Measurements from ENCODE around the gene LDB1.

DNA sequence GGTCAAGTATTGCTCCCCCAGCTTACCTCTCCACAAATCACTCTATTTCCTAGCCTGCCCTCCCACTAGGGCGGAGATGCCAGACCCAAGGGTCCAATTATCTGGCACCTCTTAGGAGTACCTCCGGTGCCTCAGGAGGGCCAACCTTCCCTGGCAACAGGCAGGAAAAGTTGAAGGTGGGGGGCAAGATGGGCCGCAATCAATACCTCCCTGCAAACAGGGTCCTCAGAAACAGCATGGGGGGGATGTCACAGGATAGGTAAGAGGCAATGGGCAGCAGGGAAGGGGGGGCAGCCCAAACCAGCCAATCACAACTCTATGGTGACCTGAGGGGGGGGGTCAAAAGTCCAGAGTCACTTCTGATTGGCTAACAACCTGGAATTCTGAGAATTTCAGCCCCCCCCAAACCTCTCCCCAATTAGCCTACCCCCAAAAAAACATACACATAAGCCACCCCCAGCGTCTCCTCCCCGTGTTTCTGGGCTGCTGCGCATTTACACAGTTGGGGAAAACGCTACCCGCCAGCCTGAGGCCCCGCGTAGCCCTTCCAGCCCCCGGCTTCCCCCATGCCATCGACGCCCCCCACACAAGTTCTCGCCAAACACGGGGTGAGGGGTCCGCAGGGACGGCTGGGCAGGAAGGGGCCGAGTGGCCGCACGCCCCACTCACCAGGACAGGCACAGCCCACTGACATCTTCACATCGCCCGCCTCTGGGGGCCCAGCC lies 589 bp downstream of the LDB1 start:
- TF ChIP-seq POLR2A (IDR thresholded peaks at IDR 0.05) = no peak
- TF ChIP-seq CTCF (IDR thresholded peaks at IDR 0.05) = no peak

All from heart left ventricle (tissue), 13 donors.